ENCODE results near the gene CAV2. TPM values are rescaled to one million over a fixed set of nuclear protein-coding genes. Genes with fewer than 3 reads are reported as not detected.

CAV2 gene
- total RNA-seq, 2 experiments from 2014 or later: not detected

- no peak for TF ChIP-seq EZH2phosphoT487 (IDR thresholded peaks at IDR 0.05; ENCODE audit: borderline replicate concordance, low read depth, low read length)
- no peak for TF ChIP-seq CTCF (conservative IDR thresholded peaks at IDR 0.05; ENCODE audit: low read length)
- intact Hi-C loops (cut with micrococcal nuclease; ENCODE audit: unreplicated experiment): no loop called here
- POLR2A ChIA-PET: no interaction called here
- H4K20me1 ChIP-seq (ENCODE audit: insufficient read depth, low read length): no peaks in the 10 kb centered on the region
- no peak overlapping the region for H3K27ac ChIP-seq (ENCODE audit: low read depth, low read length, poor library complexity, severe bottlenecking)
- no peak overlapping the region for H3K4me3 ChIP-seq (ENCODE audit: low read depth, low read length, poor library complexity, severe bottlenecking)
- H3K36me3 ChIP-seq (ENCODE audit: insufficient read depth, low read length): no peaks in the 10 kb centered on the region
- no peaks in the 10 kb centered on the region for H3K4me1 ChIP-seq (ENCODE audit: insufficient read depth, low read length, poor library complexity, severe bottlenecking)
- CTCF ChIA-PET (ENCODE audit: unreplicated experiment): no interaction called here
- H2AFZ ChIP-seq (ENCODE audit: low read length): no peak overlapping the region
- no TSS peak for BruUV-seq (replicated peaks)
- DNase-seq (ENCODE audit: low spot score): no peak
- no peaks in the 10 kb centered on the region for H3K9me3 ChIP-seq (ENCODE audit: low read length)
- no peak overlapping the region for H3K4me2 ChIP-seq (ENCODE audit: low read length)
- H3K9me2 ChIP-seq (ENCODE audit: insufficient read depth, low read length): no peaks in the 10 kb centered on the region
- no peaks in the 10 kb centered on the region for H3K79me2 ChIP-seq (ENCODE audit: insufficient read depth, low read depth, low read length)
Measured at GRCh38 chr7:116464375-116464774, 35.2 kb upstream of the CAV2 start.

- no peaks in the 10 kb centered on the region for H3K9me3 ChIP-seq (ENCODE audit: low read length)
Measured at GRCh38 chr7:116465125-116465524, 34.4 kb upstream of the CAV2 start.

GRCh38 chr7:116468534-116468933 lies 31.0 kb upstream of the CAV2 start:
- POLR2A ChIA-PET: no interaction called here
- TF ChIP-seq CTCF (conservative IDR thresholded peaks at IDR 0.05; ENCODE audit: low read length) (no peak), EZH2phosphoT487 (IDR thresholded peaks at IDR 0.05; ENCODE audit: borderline replicate concordance, low read depth, low read length) (no peak)
- Histone ChIP-seq H3K4me3 (ENCODE audit: low read depth, low read length, poor library complexity, severe bottlenecking) (no peak overlapping the region), H4K20me1 (ENCODE audit: insufficient read depth, low read length) (no peaks in the 10 kb centered on the region), H3K79me2 (ENCODE audit: insufficient read depth, low read depth, low read length) (no peaks in the 10 kb centered on the region), H3K4me2 (ENCODE audit: low read length) (no peak overlapping the region), H3K27ac (ENCODE audit: low read depth, low read length, poor library complexity, severe bottlenecking) (no peak overlapping the region), H3K9me3 (ENCODE audit: low read length) (no peaks in the 10 kb centered on the region), H3K36me3 (ENCODE audit: insufficient read depth, low read length) (no peaks in the 10 kb centered on the region), H2AFZ (ENCODE audit: low read length) (no peak overlapping the region), H3K9me2 (ENCODE audit: insufficient read depth, low read length) (no peaks in the 10 kb centered on the region), H3K4me1 (ENCODE audit: insufficient read depth, low read length, poor library complexity, severe bottlenecking) (peaks cover 6% of the 10 kb centered on the region)
- DNase-seq (ENCODE audit: low spot score): no peak
- intact Hi-C loops (cut with micrococcal nuclease; ENCODE audit: unreplicated experiment): no loop called here
- CTCF ChIA-PET (ENCODE audit: unreplicated experiment): no interaction called here
- BruUV-seq (replicated peaks): no TSS peak

More at GRCh38 chr7:116465125-116465524, 34.4 kb upstream of the CAV2 start:
- no peak overlapping the region for H3K4me3 ChIP-seq (ENCODE audit: low read depth, low read length, poor library complexity, severe bottlenecking)
- H3K4me1 ChIP-seq (ENCODE audit: insufficient read depth, low read length, poor library complexity, severe bottlenecking): no peaks in the 10 kb centered on the region
- no peaks in the 10 kb centered on the region for H3K36me3 ChIP-seq (ENCODE audit: insufficient read depth, low read length)
- ChIA-PET CTCF (ENCODE audit: unreplicated experiment) (no interaction called here), POLR2A (no interaction called here)
- intact Hi-C loops (cut with micrococcal nuclease; ENCODE audit: unreplicated experiment): no loop called here
- H3K79me2 ChIP-seq (ENCODE audit: insufficient read depth, low read depth, low read length): no peaks in the 10 kb centered on the region
- no TSS peak for BruUV-seq (replicated peaks)
- no peak for TF ChIP-seq EZH2phosphoT487 (IDR thresholded peaks at IDR 0.05; ENCODE audit: borderline replicate concordance, low read depth, low read length)
- no peak for DNase-seq (ENCODE audit: low spot score)
- H2AFZ ChIP-seq (ENCODE audit: low read length): no peak overlapping the region
- no peak overlapping the region for H3K27ac ChIP-seq (ENCODE audit: low read depth, low read length, poor library complexity, severe bottlenecking)
- no peak overlapping the region for H3K4me2 ChIP-seq (ENCODE audit: low read length)
- no peaks in the 10 kb centered on the region for H3K9me2 ChIP-seq (ENCODE audit: insufficient read depth, low read length)
- no peaks in the 10 kb centered on the region for H4K20me1 ChIP-seq (ENCODE audit: insufficient read depth, low read length)
